Tibial nerve (tissue), 3 donors: Measurements from ENCODE around the gene USH1G.

ENCODE experiments used
- POLR2A ChIP-seq, 2 donors: fragments of 450-650 bp; IDR thresholded peaks; one replicate each; pipeline ENCODE4 v1.6.1; 2017; ENCODE audit warnings: antibody characterized with exemption in 2 of 2, mild to moderate bottlenecking in 2 of 2, moderate library complexity in 2 of 2
- TF ChIP-seq, protein P1 (sequence below), 5 experiments: fragments of 200-600 bp in 3 of 5; fragments of 450-650 bp in 2 of 5; sonication (generic) in 3 of 5; IDR thresholded peaks; one replicate each; pipeline ENCODE4 v1.5.1; 2016 to 2019; ENCODE audit warnings: antibody characterized with exemption in 5 of 5, mild to moderate bottlenecking in 3 of 5, moderate library complexity in 2 of 5

DNA sequence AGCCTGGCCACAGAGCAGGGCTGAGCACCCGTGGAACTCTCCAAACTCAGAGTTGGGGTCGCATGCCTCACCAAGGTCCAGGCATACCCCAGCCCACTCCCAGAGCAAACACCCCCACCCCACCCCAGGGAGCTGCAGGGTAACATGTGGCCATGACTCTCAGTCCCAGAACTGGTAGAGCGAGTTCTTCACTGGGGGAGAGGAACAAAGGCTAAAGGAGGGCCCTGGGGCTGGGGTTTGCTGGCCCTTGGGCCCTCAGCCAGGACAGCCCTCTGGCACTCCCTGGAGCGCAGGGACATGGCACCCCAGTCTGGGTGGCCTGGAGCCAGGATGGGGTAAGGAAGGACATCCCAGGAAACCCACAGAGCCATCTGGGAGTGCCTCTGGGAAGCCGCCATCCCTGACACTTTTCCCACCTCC, 45.3 kb upstream of the USH1G start:
- TF ChIP-seq, protein P1, sequence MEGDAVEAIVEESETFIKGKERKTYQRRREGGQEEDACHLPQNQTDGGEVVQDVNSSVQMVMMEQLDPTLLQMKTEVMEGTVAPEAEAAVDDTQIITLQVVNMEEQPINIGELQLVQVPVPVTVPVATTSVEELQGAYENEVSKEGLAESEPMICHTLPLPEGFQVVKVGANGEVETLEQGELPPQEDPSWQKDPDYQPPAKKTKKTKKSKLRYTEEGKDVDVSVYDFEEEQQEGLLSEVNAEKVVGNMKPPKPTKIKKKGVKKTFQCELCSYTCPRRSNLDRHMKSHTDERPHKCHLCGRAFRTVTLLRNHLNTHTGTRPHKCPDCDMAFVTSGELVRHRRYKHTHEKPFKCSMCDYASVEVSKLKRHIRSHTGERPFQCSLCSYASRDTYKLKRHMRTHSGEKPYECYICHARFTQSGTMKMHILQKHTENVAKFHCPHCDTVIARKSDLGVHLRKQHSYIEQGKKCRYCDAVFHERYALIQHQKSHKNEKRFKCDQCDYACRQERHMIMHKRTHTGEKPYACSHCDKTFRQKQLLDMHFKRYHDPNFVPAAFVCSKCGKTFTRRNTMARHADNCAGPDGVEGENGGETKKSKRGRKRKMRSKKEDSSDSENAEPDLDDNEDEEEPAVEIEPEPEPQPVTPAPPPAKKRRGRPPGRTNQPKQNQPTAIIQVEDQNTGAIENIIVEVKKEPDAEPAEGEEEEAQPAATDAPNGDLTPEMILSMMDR (IDR thresholded peaks at IDR 0.05) = no peak
- TF ChIP-seq POLR2A (IDR thresholded peaks at IDR 0.05) = no peak
